ENCODE results near the gene EHBP1L1.

The EHBP1L1 gene

GRCh38 chr11:65580756-65581155, 4.9 kb downstream of the EHBP1L1 start:
- ChIA-PET POLR2A (ENCODE audit: low non-redundant PET) (no interaction called here), CTCF (interaction anchor here (1.6 kb wide), 1 partner anchor 13 kb away, joined by 5 read pairs; no protein-coding TSS in a partner anchor)

DNA sequence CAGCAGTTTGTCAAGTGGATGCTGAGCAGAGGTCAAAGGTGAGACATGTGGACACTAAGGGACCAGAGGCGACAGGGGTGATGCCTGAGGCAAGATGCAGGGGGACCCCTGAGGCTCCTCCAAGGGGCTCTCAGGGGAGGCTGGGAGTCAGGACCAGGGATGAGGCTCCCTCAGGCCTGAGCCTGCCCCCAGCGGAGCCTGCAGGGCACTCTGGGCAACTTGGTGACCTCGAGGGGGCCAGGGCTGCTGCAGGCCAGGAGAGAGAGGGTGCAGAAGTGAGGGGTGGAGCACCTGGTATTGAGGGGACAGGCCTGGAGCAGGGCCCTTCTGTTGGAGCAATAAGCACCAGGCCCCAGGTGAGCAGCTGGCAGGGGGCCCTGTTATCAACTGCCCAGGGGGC, 6.1 kb downstream of the EHBP1L1 start:
- no peak for TF ChIP-seq CTCF (conservative IDR thresholded peaks at IDR 0.05; ENCODE audit: low read depth)
- ChIA-PET POLR2A (ENCODE audit: low non-redundant PET) (no interaction called here), CTCF (interaction anchor here (1.1 to 2.3 kb wide), 2 partner anchors 12 to 42 kb away, joined by 4 to 9 read pairs; no protein-coding TSS in a partner anchor)
- DNase-seq (ENCODE audit: low spot score), result no peak
- H3K27ac ChIP-seq, result peak overlapping the region; percentile 21

More at GRCh38 chr11:65580756-65581155, 4.9 kb downstream of the EHBP1L1 start:
- H3K27ac ChIP-seq, result peak overlapping the region; percentile 21
- no peak for DNase-seq (ENCODE audit: low spot score)
- TF ChIP-seq CTCF (conservative IDR thresholded peaks at IDR 0.05; ENCODE audit: low read depth), result no peak

GRCh38 chr11:65583589-65583988, 7.7 kb downstream of the EHBP1L1 start:
- POLR2A ChIA-PET (ENCODE audit: low non-redundant PET), result no interaction called here
- CTCF ChIA-PET, result interaction anchor here (2.3 kb wide), 1 partner anchor 10 kb away, joined by 9 read pairs; no protein-coding TSS in a partner anchor
- H3K27ac ChIP-seq, result peak overlapping the region; percentile 38
- no peak for TF ChIP-seq CTCF (conservative IDR thresholded peaks at IDR 0.05; ENCODE audit: low read depth)
- DNase-seq (ENCODE audit: low spot score), result no peak

DNA sequence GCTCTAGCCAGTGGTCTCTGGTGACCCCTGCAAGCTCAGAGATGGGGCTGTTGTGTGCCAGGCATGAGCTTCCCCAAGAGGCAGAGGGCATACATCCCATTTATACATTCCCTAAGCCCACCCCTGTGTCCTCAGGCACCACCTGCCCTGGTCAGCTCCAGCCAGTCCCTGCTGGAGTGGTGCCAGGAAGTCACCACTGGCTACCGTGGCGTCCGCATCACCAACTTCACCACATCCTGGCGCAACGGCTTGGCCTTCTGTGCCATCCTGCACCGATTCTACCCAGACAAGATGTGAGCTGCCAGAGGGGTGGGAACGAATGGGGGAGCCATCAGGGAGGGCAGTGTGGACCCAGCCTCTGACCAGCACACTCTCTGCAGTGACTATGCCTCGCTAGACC, 8.3 kb downstream of the EHBP1L1 start:
- CTCF ChIA-PET, result interaction anchor here (2.3 kb wide), 1 partner anchor 10 kb away, joined by 9 read pairs; no protein-coding TSS in a partner anchor
- TF ChIP-seq CTCF (conservative IDR thresholded peaks at IDR 0.05; ENCODE audit: low read depth), result no peak
- POLR2A ChIA-PET (ENCODE audit: low non-redundant PET), result no interaction called here

GRCh38 chr11:65584723-65585171, 8.9 kb downstream of the EHBP1L1 start:
- ChIA-PET POLR2A (ENCODE audit: low non-redundant PET) (interaction anchor here (1.0 kb wide), 1 partner anchor 8 kb away, joined by 4 read pairs; no protein-coding TSS in a partner anchor), CTCF (no interaction called here)
- H3K27ac ChIP-seq, result peak overlapping the region; percentile 38; the same call in 1 of the 2 replicates
- no peak for DNase-seq (ENCODE audit: low spot score)
- TF ChIP-seq CTCF (conservative IDR thresholded peaks at IDR 0.05; ENCODE audit: low read depth), result no peak

More for the DNA sequence above, 8.3 kb downstream of the EHBP1L1 start:
- no peak for DNase-seq (ENCODE audit: low spot score)
- peak overlapping the region; percentile 38 for H3K27ac ChIP-seq

DNA sequence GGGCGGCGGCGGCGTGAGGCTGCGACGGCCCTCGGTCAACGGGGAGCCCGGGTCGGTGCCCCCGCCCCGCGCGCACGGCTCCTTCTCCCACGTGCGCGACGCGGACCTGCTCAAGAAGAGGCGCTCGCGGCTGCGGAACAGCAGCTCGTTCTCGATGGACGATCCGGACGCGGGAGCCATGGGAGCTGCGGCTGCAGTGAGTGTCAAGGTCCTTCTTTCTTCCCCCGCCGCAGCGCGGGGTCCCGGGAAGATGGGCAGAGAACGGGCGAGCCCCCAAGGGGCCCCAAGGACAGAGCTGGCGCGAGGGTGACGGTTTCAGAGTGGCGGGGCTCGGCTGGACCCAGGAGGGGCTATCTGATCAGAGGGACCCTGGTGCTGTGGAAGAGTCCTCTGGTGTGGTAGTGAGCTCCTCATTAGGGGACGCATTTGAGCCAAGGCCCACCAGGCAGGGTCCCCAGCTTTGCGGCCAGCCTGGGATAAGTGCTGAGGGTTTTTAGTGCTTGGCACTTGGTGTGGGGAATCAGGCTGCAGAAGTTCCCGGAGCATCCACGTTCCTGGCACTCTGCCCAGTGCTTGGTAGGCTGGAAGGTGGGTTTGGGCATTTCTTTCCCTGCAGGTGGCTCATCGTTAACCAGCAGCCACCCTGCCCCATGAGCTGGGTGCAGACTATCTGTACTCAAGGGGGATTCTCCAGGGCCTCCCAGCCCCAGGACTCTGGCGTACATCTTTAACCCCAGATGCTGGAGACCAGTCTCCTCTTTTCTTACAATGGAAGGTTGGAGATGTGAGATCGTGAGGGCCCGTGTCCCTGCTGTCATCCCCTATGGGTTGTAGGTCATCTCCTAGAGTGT, 9.8 kb downstream of the EHBP1L1 start:
- POLR2A ChIA-PET (ENCODE audit: low non-redundant PET), result interaction anchor here (1.0 kb wide), 1 partner anchor 9 kb away, joined by 4 read pairs; no protein-coding TSS in a partner anchor
- peak overlapping the region; percentile 68 for H3K27ac ChIP-seq
- TF ChIP-seq CTCF (conservative IDR thresholded peaks at IDR 0.05; ENCODE audit: low read depth), result no peak
- CTCF ChIA-PET, result no interaction called here
- DNase-seq (ENCODE audit: low spot score), result no peak
